NCI-H1048 (cell line): ENCODE data around the gene TMCC1.
"Not testable (repeated sequence)": the region's sequence is repeated elsewhere in the genome, so short reads cannot be mapped to it uniquely, and the experiment has no call there.

ENCODE experiments used
- DNase-seq: peaks from one replicate; lab custom pipeline; 2025; lab: John Stamatoyannopoulos, UW

Gene TMCC1

DNA sequence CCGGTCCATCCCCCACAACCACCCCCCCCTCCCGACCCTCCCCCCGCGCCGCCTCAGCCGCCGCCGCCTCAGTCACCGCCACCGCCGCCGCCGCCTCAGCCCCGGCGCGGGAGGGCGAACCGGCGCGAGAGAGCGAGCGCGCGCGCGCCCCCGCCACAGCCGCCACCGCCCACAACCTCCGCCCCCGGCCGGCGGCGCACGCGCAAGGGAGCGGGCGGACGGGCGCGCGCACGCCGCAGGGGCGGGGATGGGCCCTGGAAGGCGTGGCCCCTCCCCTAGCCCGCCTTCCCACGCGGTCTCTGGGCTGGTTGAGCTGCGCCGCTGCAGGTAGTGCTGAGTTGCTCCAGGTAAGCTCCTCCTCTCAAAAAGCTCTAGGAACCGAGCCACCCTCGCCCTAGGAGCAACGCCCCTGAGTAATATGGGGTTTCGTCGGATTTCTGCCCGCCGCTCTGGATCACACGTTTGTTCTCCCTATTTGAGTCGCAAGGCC lies at the start of gene TMCC1:
Gene TMCC1 (minus strand): TSS at position 131 of the 490 bp plus-strand sequence.
- peak; percentile 80 for DNase-seq

DNA sequence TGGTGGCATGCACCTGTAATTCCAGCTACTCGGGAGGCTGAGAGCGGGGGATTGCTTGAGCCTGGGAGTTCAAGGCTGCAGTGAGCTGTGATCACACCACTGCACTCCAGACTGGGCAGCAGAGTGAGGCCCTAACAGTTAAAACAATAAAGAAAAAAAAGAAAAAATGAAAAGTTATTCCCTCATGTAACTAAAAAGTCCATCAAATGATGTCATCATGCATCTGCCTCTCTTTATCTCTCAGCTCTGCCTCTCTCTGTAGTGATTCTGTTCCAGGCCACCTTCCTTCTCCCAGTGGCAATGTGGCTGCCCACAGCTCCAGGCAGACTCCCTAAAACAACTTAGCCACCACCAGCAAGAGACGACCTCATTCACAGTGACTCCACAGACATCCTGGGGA lies 49.5 kb upstream of the TMCC1 start:
- no peak for DNase-seq

DNA sequence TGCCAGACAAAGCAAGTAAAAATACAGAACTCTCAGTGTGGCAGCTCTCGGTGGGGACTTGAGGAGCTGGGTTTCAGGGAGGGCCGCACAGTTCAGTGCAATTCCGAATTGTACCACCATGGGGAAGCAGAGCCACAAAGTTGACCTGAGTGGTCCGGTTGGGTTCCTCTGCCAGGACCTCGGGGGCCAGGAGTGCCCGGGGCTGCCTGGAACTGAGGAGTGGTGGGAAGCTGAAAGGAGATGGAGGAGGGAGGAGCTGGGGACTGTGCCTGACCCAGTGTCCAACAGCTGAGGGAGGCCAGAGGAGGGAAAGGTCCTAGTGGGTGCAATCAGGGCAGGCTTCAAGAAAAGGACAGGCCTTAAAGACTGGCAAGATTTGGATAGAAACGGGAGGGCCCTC lies 48.8 kb upstream of the TMCC1 start:
- no peak for DNase-seq

DNA sequence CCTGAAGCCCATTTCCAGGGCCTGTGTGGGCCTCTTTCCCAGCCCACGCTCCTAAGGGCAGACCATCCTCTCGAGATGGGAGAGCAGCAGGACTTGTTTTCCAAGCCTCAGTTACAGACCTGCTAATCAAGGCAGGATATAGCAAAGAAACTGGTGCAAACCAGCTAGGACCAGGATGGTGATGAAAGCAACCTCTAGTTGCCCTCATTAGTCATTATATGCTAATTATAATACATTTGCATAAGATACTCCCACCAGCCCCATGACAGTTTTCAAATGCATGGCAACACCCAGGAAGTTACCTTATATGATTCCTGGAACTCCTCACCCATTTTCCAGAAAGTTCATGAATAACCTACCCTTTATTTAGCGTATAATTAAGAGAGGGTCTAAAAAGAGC lies 46.6 kb upstream of the TMCC1 start:
- no peak for DNase-seq

DNA sequence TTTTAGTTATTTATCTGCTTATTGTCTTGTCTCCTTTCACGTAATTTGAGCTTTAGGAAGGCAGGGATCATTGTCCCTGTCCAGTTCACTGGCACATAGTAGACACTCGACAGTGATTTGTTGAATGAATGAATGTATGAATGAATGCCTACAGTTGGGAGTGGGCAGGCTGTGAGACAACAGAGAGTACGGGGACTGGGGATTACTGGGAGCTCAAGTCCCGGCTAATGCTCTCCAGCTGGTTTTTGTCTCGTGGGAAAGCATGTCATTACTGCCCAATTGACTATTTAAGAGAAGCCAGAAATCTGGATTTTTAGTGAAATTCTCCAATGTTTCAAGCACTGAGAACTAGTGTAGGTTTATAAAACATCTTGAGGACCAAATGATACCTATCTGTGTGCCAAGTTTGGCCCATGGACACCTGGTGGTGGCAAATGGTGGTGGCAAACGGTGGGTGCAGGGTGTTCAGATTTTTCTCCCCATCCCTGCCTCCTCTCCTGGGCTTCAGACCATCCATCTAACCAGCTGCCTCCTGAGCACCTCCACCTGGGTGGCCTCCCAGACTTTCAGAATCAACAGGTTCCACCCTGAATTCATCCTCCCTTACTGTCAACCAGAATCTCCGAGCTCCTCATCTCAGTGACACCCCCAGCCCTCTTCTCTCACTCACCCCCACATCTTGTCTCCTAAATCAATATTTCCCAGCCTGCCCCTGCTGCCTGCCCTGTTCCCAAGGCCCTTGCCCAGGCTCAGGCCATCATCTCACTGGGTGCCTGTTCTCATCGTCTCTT lies 44.8 kb upstream of the TMCC1 start:
- DNase-seq, result no peak

DNA sequence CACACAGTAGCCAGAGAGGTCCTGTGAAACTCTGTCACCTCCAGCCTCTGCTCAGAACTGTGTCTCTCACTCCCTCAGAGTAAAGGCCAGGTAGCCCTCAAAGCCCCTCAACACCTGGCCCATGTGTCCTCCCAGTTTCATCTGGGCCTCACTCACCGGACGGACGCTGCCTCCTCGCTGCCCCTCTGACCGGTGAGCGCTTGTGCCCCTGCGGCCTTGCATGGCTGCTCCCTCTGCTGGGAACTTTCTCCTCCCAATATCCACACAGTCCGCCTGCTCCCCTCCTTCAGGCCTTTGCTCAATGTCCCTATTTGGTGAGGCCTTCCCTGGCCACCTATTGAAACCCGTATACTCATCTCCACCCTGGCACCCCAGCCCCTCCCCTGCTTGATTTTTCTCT lies 44.2 kb upstream of the TMCC1 start:
- DNase-seq, result no peak

DNA sequence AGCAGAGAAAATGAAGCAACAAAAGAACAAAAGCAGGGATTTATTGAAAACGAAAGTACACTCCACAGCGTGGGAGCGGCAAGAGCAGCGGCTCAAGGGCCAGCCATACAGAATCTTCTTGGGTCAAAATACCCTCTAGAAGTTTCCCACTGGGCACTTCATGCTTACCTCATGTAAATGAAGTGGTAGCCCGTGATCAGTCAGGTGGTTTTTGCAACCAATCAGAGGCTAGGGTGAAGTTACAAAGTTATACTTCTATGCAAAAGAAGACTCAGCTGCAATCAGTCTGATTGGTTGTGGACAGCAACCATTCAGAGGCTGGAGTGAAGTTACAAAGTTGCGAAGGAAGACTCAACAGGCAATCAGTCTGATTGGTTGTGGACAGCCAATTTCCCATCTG lies 43.2 kb upstream of the TMCC1 start:
- DNase-seq, result peak; percentile 1

DNA sequence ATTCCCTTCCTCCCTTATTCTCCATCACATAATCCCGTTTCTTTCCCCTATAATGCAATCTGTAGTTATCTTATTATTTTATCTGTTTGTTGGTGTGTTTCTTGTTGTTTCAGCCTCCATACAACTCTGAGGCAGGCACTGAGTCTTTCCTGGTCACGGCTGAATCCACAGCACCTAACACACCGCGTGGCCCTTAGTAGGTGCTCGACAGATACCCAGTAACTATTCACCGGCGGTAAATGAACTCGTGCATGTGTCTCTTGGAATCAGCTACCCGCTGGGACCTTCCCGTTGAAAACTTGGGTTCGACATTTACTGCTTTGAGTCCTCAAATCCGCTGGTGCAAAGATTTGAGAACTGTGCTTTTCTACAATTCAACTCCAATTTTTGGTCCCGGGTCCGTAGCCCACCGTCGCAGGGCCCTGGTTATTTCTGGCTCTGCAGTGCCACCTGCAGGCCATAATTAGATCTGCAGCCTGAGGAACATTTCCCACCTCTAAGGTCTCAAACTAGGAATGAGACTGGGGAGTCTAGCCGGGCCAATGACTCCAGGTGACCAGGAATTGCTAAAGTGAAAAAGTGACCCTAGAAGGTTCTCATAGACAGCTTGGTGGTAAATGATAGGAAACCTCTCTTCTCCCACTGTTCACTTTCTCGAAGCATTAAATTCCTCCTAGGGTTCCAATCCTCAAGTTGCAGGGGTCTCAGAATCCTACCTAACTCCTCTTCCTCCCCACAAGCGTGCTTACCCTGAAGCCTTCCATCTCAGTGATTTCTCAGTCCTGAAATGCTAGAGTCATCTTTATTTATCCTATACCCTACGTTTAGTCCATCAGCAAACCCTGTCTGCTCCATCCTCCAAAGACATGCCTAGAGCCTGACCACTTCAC lies 41.0 kb upstream of the TMCC1 start:
- DNase-seq, result no peak

DNA sequence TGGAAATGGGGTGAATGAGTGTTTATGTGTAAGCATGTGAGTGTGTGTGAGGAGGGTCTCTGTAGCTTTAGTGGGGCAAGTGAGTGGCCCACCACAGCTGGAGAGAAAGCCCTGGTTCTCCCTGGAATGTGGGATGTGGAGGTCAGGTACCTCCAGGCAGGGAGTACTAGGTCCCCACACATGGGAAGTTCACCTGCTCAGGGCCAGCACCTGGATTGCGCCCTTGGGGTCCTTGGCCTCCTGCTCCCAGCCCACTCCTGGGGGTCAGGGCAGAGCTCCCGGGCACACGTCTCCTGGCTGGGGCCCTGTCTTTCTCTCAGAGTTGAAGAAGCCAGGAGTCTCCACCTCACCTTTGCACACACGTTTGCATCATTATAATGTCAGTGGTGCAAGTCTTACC lies 40.0 kb upstream of the TMCC1 start:
- no peak for DNase-seq

DNA sequence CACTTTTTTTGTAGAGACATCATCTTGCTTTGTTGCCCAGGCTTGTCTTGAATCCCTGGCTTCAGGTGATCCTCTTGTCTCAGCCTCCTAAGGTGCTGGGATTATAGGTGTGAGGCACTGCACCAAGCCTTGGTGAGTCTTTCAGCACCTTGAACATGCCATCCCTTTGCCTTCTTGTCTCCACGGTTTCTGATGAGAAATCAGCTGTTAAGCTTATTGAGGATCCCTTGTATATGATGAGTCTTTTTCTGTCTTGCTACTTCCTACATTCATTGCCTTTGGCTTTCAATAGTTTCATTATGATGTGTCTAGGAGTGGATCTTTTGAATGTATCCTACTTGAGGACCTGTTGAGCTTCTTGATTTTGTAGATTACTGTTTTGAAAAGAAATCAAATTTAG lies 35.9 kb upstream of the TMCC1 start:
- no peak for DNase-seq

DNA sequence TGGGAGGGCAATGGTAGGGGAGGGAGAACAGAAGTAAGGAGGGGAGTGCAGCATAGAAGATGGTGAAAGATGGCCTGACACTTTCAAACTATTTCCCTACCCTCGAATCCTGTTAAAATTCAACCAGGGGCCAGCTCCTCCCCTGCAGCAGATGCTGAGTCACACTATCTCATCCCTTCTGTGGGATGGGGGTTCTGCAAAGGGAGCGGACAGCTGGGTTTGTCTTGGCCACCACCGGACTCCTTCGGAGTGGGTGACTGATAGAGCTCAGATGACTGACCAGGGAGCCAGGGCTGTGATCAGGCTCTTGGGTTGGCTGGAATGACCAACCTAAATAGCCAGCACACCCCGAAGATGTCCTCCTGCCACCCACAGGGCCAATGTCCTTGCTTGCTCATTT lies 33.6 kb upstream of the TMCC1 start:
- no peak for DNase-seq

DNA sequence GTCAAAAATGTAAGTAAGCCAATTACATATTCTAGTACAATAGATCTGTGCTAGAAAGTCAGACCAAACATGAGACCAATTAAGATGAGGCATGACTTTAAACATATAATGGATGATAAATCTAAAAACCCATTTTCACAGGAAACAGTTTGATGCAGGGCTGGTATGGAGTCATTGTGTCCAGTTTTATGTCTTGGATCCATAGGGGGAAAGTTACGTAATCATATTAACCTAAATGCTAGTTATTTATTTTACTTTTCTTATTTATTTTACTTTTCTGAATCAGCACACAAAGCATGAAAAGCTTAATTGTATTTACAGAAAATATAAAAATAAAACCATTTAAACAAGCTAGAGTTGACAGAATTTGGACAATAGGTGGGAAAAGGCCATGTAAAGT lies 26.3 kb upstream of the TMCC1 start:
- DNase-seq, result no peak

DNA sequence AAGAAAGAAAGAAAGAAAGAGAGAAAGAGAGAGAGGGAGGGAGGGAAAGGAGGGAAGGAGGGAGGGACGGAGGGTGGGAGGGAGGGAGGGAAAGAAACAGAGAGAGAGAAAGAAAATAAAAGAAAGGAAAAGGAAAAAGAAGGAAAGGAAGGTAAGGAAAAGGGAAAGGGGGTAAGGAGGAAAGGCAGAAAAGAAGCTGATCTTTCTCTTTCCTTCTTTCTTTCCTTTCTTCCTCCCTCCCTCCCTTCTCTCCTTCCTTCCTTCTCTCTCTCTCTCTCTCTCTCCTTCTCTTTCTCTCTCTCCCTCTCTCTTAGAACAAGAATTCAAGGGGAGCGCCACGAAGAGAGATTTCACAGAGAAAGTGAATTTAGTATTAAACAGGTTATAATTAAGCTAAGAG lies 25.8 kb upstream of the TMCC1 start:
- no peak for DNase-seq

DNA sequence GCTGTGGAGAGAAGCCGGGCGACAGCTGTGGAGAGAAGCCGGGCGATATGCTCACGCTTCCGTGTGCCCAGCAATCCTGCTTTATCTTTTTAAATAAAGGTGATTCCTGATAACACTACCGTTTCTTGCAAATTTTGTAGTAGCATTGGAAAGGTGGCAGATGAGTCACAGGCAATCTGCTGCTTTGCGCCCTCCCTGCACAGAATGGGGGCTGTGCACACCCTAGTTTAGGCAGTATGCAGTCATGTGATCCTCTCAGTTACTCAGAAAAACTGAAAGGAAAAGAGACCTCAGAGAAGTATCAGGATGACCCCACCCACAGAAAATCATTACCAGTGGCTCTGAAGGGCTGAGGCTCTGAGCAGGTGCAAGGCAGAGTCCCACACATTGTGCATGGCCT lies 24.9 kb upstream of the TMCC1 start:
- no peak for DNase-seq

DNA sequence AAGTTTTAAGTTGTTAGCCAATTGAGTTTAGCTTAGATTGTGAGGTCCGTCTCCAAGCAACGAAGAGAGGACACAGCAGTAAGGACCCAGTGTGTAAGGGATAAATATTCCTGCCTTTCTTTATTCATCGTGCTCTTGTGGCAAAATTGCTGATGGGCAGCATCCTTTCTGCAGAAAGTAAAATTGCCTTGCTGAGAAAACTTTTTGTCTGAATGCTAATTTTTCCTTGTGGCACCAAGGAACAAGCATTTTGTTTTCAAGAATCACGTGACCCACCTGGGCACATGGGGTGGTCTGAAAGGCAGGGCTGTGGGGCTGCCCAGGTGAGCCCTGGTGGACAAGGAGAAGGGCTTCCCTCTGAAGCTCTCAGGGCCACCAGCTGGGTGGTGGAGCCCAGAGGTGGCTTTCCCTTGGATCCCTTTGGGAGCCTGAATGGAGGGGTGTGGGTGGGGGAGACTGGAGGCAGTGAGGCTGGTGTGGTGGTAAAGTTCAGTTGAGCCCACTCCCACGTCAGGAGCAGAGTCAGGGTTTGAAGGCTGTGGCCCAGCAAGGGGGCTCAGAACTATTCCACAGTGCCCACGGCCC lies 24.0 kb upstream of the TMCC1 start:
- DNase-seq, result no peak

DNA sequence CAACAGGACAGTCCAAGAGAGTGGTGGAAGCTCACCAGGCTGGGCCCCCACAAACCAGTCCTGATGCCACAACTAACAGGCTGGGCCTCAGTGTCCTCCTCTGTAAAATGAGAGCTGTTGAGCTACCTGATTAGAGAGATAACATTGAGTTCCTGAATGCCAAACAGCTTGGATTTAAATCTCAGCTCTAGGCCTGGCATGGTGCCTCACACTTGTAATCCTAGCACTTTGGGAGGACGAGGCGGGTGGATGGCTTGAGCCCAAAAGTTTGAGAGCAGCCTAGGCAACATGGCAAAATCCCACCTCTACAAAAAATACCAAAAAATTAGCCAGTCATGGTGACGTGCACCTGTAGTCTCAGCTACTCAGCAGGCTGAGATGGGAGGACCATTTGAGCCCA lies 20.1 kb upstream of the TMCC1 start:
- no peak for DNase-seq

DNA sequence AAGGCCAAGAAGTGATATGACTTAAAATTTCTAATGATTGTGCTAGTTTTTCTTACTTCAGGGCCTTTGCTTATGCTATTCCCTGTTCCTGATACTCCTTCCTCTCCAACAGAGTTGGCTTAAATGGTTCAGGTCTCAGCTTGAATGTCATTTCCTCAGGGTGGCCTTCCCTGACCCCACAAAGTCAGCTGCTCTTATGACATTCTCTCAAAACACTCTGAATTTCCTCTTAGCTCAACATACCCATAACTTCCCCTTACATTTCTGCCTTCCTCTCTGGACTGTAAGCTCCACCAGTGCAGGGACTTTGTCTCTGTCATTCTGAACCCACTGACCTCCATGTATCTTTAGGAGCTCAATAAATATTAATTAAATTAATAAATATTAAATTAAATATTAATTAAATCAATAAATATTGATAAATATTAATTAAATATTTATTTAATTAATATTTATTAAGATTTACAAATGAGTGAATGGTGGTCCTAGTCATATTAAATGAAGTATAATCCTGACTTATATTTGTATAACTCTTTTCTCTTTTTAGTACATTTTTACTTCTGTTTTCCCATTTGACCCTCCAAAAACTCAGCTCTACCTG lies 17.9 kb upstream of the TMCC1 start:
- no peak for DNase-seq

DNA sequence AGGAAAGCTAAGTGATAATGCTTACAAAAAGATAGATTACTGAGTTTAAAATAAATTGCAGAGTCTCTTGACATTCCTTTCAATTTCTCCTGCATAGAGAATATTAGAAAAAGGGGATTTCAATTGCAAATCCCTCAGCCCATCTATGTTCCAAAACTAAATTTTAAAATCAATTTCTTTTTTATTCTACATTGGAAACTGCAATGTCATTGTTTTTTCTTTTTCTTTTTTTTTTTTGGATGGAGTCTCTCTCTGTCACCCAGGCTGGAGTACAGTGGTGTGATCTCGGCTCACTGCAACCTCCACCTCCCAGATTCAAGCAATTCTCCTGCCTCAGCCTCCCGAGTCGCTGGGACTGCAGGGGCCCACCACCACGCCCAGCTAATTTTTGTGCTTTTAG lies 15.7 kb upstream of the TMCC1 start:
- not testable (repeated sequence) for DNase-seq

DNA sequence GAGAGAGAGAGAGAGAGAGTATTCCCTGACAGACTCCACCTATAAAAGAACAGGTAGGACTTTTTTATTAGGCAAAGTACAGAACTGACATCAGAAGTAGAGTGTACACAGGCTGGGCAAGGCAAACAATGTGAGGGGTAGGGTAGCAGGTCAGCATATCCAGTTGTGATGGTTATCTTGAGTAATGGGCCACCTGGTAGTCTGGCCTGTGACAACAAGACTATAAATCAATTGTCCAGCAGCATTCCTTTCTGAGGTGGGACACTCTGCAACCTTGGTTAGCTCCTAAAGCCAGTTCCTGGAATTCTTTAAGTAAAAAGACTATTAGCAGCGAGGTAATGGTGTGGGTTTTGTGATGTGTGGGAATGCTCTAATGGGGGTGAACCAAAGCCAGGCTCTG lies 14.9 kb upstream of the TMCC1 start:
- DNase-seq, result no peak

DNA sequence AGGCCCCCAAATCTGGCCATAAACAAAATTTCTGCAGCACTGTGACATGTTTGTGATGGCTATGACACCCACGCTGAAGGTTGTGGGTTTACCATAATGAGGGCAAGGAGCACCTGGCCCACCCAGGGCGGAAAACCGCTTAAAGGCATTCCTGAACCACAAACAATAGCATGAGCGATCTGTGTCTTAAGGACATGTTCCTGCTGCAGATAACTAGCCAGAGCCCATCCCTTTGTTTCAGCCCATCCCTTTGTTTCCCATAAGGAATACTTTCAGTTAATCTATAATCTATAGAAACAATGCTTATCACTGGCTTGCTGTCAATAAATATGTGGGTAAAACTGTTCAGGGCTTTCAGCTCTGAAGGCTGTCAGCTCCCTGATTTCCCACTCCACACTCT lies 7.8 kb upstream of the TMCC1 start:
- DNase-seq, result not testable (repeated sequence)

DNA sequence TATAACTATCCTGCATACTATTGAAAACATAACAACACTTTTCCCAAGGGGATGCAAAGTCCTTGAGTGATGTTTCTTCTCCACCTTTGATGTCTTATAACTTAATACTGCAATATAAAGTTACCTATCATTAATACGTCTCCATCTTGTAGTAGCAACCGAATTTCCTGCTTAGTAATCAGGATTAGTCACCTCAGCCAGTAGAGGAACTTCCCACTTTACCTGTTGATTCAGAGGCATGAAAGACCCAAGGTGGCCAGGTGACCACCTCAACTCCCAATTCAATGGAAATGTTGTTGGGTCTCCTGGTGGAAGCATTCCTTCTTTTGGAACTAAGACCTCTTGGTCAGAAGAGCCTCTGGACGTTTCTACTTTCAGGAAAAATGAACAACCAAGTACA lies 3.5 kb upstream of the TMCC1 start:
- no peak for DNase-seq

DNA sequence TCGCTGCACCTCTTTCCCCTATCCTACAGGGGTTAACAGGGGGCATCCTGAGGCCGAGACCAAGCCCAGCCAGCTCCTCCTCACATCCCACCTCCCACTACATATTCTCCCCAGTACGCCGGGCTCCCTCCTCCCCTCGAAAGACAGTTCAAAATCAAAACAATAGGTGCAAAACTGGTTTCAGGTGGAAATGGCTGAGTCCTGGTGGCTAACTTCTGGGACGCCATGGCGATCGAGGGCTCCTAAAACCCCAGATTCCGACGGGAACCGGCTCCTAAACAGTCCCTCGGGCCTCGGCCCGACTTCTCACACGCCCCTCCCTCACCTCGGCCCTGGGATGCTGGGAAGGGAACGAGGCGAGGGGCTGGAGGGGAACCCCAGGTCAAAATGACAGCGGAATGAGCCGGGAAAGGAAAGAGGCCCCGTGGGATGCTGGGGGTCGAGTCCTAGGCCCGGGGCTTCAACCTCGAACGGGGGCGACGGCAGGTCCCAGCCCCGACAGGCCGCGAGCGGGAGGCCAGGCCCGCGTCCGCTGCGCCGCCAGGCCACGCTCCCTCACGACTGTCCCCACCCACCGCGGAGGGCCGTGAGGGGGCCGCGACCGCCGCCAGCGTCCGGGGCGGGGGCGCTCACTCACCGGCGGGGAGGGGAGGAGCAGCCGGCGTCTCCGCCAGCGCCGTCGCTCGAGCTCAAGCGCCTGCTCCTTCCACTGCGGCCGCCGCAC lies 492 bp downstream of the TMCC1 start:
- DNase-seq, result no peak
